ENCODE results near the gene VRK2. TPM values are rescaled to one million over a fixed set of nuclear protein-coding genes. Genes with fewer than 3 reads are reported as not detected.

VRK2 gene
- total RNA-seq, 1 donor from 2014 or later, result 27.3 TPM

GRCh38 chr2:58197894-58198293, 151.3 kb downstream of the VRK2 start:
- Histone ChIP-seq H3K4me3 (ENCODE audit: low read depth, low read length) (no peak overlapping the region), H3K27me3 (ENCODE audit: control insufficient read depth, insufficient read depth, low read length) (no peaks in the 10 kb centered on the region), H3K36me3 (ENCODE audit: control insufficient read depth, insufficient read depth, low read length) (no peaks in the 10 kb centered on the region)
- no peak for DNase-seq (ENCODE audit: low read depth)
- no peak for TF ChIP-seq CTCF (IDR thresholded peaks at IDR 0.05; ENCODE audit: insufficient read depth, low read length, poor library complexity, severe bottlenecking)

- H3K36me3 ChIP-seq (ENCODE audit: control insufficient read depth, insufficient read depth, low read length), result no peaks in the 10 kb centered on the region
- no peak overlapping the region for H3K4me3 ChIP-seq (ENCODE audit: low read depth, low read length)
- DNase-seq (ENCODE audit: low read depth), result no peak
- no peak for TF ChIP-seq CTCF (IDR thresholded peaks at IDR 0.05; ENCODE audit: insufficient read depth, low read length, poor library complexity, severe bottlenecking)
- no peaks in the 10 kb centered on the region for H3K27me3 ChIP-seq (ENCODE audit: control insufficient read depth, insufficient read depth, low read length)
These were observed 155.8 kb downstream of the VRK2 start for GRCh38 chr2:58202404-58202803.

GRCh38 chr2:58203018-58203417, 156.4 kb downstream of the VRK2 start:
- Histone ChIP-seq H3K27me3 (ENCODE audit: control insufficient read depth, insufficient read depth, low read length) (no peaks in the 10 kb centered on the region), H3K36me3 (ENCODE audit: control insufficient read depth, insufficient read depth, low read length) (no peaks in the 10 kb centered on the region), H3K4me3 (ENCODE audit: low read depth, low read length) (no peak overlapping the region)
- DNase-seq (ENCODE audit: low read depth), result no peak
- no peak for TF ChIP-seq CTCF (IDR thresholded peaks at IDR 0.05; ENCODE audit: insufficient read depth, low read length, poor library complexity, severe bottlenecking)

- no peak for DNase-seq (ENCODE audit: low read depth)
- TF ChIP-seq CTCF (IDR thresholded peaks at IDR 0.05; ENCODE audit: insufficient read depth, low read length, poor library complexity, severe bottlenecking), result no peak
- Histone ChIP-seq H3K27me3 (ENCODE audit: control insufficient read depth, insufficient read depth, low read length) (no peaks in the 10 kb centered on the region), H3K36me3 (ENCODE audit: control insufficient read depth, insufficient read depth, low read length) (no peaks in the 10 kb centered on the region), H3K4me3 (ENCODE audit: low read depth, low read length) (no peak overlapping the region)
These were observed 157.8 kb downstream of the VRK2 start for GRCh38 chr2:58204195-58204959.

GRCh38 chr2:58206785-58207184, 160.2 kb downstream of the VRK2 start:
- no peak for TF ChIP-seq CTCF (IDR thresholded peaks at IDR 0.05; ENCODE audit: insufficient read depth, low read length, poor library complexity, severe bottlenecking)
- no peaks in the 10 kb centered on the region for H3K27me3 ChIP-seq (ENCODE audit: control insufficient read depth, insufficient read depth, low read length)
- DNase-seq (ENCODE audit: low read depth), result no peak
- no peak overlapping the region for H3K4me3 ChIP-seq (ENCODE audit: low read depth, low read length)
- no peaks in the 10 kb centered on the region for H3K36me3 ChIP-seq (ENCODE audit: control insufficient read depth, insufficient read depth, low read length)

- no peaks in the 10 kb centered on the region for H3K27me3 ChIP-seq (ENCODE audit: control insufficient read depth, insufficient read depth, low read length)
- H3K36me3 ChIP-seq (ENCODE audit: control insufficient read depth, insufficient read depth, low read length), result no peaks in the 10 kb centered on the region
- DNase-seq (ENCODE audit: low read depth), result no peak
- no peak overlapping the region for H3K4me3 ChIP-seq (ENCODE audit: low read depth, low read length)
- TF ChIP-seq CTCF (IDR thresholded peaks at IDR 0.05; ENCODE audit: insufficient read depth, low read length, poor library complexity, severe bottlenecking), result no peak
These were observed 160.6 kb downstream of the VRK2 start for GRCh38 chr2:58207189-58207588.

All from kidney epithelial cell (primary cell).